NB4 (cell line): ENCODE measurements around the gene SPTSSB.

Experiments used
- POLR2A ChIP-seq: IDR thresholded peaks from 2 replicates; pipeline ENCODE4 v1.6.1; 2011; ENCODE audit warnings: mild to moderate bottlenecking; ENCODE audit not compliant: insufficient read length; ENCODE audit errors: extremely low read depth
- TF ChIP-seq, protein P1 (sequence below): IDR thresholded peaks from one replicate; pipeline ENCODE4 v1.5.1; 2012; ENCODE audit warnings: low read depth, low read length
- TF ChIP-seq, protein P2 (sequence below): IDR thresholded peaks from 2 replicates; pipeline ENCODE4 v1.6.1; 2011; ENCODE audit warnings: low read depth, low read length

DNA sequence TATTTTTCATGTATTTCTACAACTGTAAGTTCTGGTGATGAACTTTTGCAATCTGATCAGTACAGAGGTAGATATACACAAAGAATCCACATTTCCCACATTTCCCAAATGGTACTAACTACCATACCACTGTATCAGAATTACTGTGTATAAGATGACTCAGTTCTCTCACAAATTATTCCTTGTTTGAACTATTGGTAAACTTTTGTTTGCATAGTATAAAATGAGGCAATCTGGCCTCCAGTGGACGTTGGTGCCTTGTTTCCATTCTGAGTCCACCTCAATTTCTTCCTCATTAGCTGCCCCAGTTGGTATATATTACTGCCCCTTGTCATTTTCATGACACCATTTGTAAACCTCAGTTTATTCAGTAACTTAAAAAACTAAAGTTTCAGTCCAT, 38.5 kb downstream of the SPTSSB start:
- TF ChIP-seq, protein P1, sequence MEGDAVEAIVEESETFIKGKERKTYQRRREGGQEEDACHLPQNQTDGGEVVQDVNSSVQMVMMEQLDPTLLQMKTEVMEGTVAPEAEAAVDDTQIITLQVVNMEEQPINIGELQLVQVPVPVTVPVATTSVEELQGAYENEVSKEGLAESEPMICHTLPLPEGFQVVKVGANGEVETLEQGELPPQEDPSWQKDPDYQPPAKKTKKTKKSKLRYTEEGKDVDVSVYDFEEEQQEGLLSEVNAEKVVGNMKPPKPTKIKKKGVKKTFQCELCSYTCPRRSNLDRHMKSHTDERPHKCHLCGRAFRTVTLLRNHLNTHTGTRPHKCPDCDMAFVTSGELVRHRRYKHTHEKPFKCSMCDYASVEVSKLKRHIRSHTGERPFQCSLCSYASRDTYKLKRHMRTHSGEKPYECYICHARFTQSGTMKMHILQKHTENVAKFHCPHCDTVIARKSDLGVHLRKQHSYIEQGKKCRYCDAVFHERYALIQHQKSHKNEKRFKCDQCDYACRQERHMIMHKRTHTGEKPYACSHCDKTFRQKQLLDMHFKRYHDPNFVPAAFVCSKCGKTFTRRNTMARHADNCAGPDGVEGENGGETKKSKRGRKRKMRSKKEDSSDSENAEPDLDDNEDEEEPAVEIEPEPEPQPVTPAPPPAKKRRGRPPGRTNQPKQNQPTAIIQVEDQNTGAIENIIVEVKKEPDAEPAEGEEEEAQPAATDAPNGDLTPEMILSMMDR, result no peak
- TF ChIP-seq, protein P2, sequence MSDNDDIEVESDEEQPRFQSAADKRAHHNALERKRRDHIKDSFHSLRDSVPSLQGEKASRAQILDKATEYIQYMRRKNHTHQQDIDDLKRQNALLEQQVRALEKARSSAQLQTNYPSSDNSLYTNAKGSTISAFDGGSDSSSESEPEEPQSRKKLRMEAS, result no peak
- no peak for TF ChIP-seq POLR2A
